GM18508 (cell line): ENCODE measurements around the gene PNMA8B.
"Not testable (repeated sequence)": the region's sequence is repeated elsewhere in the genome, so short reads cannot be mapped to it uniquely, and the experiment has no call there.

ENCODE experiments used
- ATAC-seq: cut with Tn5 transposase; IDR thresholded peaks from one replicate; pipeline ENCODE4 v1.9.1; 2021; ENCODE audit warnings: moderate number of reproducible peaks; ENCODE audit not compliant: insufficient read depth, unreplicated experiment

Gene PNMA8B, protein sequence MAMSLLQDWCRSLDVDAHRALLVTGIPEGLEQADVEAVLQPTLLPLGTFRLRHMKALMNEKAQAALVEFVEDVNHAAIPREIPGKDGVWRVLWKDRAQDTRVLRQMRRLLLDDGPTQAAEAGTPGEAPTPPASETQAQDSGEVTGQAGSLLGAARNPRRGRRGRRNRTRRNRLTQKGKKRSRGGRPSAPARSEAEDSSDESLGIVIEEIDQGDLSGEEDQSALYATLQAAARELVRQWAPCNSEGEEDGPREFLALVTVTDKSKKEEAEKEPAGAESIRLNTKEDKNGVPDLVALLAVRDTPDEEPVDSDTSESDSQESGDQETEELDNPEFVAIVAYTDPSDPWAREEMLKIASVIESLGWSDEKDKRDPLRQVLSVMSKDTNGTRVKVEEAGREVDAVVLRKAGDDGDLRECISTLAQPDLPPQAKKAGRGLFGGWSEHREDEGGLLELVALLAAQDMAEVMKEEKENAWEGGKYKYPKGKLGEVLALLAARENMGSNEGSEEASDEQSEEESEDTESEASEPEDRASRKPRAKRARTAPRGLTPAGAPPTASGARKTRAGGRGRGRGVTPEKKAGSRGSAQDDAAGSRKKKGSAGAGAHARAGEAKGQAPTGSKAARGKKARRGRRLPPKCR

DNA sequence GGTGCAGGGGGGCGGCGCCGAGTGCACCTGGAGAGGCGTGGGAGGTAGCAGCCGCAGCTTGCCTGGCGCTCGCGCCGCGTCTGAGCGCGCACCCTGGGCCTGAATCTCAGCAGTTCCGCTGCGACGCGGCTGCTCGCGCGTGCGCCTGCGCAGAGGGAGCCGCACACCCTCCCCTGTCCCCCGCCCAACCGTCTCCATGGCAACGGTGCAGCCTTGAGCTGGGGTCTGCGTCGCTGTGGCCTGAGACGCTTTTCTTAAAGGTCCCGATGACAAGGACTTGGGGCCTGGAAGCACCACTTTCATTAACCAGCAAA is at the start of gene PNMA8B:
TSS of gene PNMA8B (minus strand) at position 82 of the 314 bp plus-strand sequence. CDS start 402 bp downstream, outside the sequence.
- ATAC-seq, result no peak

DNA sequence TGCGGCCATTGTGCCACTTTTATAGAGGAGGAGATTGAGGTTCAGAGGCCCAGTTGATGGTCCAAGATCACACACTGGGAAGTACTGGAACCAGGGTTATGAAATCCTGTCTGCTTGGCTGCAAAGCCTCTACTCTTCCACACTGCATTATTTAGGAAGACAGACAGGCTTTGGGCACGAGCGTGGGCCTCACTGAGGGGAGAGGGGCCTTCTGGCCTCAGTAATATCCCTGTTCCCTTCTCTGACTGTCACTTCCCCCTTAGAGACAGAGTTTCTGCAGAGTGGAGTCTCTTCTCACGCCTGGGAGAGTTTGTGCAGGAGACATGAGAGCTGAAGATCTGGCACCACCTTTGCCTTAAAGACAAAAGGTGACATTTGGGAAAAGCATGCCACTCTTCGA is 49.0 kb upstream of the PNMA8B start:
- ATAC-seq, result no peak

DNA sequence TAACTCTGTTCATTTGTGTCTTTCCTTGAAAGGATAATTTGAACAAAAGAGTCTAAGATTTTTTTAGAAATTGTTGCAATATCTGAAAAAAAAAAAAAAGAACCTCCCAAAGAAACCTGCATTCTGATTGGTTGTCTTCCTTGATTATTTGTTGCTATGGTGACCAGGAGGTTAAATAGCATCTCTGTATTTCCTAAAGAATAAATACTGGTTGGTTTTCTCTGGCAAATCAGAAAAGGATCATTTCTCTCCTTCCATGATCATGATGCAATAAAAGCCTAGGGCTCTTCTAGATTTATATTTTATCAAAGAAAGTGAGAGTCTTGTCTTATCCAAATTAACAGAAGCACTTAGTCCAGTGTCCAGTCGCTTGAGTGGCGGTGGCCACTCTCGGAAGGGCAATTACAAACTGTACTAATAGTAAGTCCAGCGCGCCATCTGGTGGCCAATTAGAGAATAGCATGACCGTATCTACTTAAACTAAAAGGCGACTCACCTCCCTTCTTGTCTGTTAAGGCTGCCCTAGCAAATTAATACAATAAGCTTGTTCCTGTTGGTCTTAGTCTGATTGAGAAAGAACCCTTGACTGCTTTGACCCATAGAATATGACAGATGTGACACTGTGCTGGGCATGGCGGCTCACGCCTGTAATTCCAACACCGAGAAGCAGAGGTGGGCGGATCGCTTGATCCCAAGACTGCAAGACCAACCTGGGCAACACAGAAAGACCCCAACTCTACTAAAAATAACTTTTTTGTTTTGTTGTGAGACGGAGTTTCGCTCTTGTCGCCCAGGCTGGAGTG is 47.0 kb upstream of the PNMA8B start:
- no peak for ATAC-seq

DNA sequence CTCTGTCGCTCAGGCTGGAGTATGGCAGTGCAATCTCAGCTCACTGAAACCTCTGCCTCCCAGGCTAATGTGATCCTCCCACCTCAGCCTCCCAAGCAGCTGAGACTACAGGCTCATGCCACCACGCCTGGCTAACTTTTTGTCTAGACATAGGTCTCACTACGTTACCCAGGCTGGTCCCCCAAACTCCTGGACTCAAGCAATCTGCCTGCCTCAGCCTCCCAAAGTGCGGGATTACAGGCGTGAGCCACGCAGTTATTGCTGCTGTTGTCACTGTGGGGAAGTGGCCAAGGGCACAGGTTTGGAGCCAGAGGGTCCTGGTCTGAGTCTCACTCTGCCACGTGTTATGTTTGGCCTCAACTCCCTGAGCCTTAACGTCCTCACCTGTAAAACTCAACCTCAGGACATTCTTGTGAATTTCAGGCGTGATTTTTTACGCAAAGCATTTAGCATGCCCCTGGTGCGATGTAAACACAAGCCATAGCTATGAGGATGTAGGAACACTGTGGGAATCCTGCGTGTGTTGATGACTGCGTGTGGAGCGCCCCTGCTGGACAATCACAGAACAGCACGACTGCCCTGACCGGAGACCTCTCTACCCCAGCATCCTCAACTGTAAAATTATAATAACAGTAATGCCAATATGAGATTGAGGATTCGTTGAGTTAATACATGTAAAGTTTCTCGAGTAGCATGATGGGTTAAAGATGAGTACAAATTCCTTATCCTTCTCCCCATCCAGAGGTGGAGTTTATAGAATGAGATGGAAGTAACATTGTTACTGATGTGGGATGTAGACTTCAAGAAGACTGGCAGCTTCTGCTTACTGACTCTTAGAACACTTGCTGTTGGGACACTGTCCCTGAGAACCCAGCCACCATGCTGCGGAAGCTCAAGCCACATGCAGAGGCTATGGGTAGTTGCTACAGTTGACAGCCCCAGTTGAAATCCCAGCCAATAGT is 41.8 kb upstream of the PNMA8B start:
- ATAC-seq, result no peak

DNA sequence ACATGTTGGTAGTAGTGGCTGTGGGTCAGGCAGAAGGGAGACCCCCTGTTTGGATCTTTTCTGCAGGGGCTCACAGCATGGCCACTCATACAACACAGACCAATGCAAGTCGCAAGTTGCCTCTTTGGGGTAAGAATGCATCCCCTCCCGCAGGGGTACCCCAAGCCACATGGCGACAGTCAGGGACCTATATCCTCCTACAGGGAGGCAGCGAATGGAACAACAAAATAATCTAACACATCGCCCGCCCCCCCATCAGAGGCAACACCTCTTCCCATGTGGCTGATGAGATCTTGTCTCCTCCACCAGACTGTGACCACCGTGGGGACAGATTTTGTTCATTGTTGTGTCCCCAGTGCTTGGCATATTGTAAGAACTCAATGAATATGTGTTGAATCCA is 40.7 kb upstream of the PNMA8B start:
- ATAC-seq, result no peak

DNA sequence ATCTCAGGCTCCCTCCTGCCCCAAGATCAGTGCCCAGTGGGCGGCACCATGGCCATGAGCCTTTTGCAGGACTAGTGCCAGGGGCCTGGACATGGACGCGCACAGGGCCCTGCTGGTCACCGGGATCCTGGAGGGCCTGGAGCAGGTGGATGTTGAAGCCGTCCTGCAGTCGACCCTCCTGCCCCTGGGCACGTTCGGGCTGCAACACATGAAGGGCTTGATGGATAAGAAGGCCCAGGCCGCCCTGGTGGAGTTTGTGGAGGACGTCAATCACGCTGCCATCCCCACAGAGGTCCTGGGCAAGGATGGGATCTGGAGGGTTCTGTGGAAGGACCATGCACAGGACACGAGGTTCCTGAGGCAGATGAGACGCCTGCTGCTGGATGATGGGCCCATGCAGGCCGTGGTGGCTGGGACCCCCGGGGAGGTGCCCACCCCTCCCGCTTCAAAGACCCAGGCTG is 38.0 kb upstream of the PNMA8B start:
- ATAC-seq, result no peak

DNA sequence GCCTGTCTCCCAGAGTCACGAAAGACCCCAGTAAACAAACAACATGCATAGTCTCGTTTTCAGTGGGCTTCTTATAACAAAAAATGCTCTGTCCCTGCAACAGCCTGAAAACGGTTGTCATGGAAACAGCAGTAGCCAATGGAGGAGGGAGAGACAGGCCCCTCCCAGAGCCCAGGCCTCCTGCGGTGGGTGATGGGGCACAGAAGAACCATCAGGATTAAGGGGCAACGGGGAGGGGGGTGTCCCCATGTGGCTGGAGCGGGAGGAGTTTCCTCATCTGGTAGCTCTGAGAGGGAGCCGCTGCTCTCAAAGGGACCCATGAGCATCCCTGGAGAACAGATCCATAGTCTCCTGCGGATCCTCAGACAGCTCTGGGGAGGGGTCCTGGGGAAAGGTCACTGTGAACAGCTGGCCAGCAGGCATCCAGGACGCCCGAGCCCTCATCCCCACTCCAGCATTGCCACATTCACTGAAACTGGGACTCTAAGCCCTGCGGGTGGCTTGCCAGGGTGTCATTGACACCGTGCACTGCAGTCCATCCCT is 37.5 kb upstream of the PNMA8B start:
- no peak for ATAC-seq

DNA sequence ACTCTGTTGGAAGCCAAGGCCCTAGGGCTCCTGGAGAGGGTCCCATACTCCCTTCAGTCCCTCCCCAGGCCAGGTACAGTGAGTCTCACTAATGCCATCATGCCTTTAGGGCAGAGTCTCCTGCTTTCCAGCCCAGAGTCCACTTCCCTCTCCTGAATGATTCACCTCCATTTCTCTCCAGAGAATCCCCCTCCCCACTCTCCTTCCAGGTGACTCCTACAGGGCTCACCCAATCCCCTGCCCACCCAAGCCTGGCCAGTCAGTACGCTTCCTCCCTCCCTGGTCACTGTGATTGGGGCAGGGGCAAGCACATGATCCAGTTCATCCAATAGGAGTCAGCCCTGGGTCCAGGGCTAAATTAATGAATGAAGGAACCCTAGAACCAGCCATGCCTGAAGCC is 35.0 kb upstream of the PNMA8B start:
- no peak for ATAC-seq

DNA sequence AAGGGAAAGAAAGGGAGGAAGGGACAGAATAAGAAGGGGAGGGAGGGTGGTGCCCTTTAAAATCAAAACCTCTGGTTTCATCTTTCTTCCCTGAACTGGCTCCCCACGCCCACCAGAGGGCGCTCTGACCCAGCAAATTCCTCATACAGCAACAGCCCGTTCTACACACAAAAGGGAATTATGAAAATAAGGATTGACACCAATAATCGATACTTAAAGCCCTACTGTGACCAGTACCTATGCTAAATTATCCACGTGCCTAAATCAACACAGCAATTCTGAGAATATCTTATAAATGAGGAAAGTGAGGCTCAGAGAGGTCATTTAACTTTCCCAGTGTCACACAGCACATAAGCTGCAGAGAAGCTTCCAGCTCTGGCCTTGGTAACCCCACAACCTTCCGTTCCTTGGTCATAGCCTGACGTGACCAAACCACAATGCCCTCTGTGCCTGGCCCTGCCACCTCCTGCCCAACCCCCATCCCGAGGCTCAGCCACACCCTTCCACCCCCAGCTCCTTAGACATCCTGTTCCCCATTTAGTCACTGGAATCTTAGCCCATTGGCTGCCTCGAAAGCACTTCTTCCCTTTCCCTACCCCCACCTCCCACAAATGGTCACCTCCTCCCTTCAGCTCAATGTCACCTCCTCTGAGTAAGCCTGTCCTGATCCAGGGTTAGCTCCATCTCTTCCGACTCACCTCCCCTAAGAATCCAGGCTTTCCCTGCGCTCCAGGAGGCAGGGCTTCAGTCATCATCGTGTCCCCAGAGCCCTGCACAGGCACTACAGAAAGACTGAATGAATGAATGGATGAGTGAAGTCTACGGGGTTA is 34.2 kb upstream of the PNMA8B start:
- no peak for ATAC-seq

DNA sequence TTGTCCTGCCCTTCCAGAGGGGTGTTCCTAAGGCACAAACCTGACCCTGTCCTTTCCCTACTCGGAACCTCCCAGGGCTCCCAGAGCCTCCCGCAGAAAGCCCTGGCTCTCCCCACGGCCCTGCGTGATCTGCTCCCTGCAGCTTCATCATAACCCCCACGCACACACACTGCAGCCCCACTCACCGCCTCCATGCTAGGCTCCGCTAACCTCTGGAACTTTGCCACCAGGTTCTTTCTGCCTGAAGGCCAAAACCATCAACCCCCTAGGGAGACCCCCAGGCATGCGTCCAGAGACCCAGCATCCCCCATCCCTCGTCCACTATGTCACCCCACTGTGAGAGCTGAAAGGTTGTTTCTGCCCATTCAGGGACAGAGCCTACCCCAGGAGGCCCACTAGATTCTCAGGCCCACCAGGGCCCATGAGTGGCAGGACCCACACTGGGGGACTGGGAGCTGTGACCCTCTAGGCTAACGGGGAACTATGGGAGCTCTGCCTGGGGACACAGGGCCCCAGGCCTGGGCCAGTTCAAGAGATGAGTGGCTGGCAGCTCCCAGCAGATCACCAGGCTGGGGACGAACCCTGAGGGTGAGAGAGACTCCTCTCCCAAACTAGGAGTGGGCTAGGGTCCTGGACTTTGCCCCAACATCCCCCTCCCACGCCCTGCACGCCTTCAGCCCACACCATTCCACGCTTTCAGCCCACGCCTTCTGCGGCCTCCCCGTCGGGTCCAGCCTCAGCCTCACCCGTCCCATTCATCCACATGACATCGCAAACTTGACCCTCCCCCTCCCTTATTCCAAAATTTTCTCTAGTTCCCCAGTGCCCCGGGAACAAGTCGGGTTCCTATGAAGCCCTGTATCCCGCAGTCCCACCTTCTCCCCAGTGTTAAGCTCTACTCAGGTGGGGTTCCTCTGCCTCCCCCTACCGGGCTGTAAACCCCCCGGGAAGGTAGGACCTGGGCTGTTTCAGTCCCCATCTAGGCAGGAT is 33.2 kb upstream of the PNMA8B start:
- ATAC-seq, result no peak

DNA sequence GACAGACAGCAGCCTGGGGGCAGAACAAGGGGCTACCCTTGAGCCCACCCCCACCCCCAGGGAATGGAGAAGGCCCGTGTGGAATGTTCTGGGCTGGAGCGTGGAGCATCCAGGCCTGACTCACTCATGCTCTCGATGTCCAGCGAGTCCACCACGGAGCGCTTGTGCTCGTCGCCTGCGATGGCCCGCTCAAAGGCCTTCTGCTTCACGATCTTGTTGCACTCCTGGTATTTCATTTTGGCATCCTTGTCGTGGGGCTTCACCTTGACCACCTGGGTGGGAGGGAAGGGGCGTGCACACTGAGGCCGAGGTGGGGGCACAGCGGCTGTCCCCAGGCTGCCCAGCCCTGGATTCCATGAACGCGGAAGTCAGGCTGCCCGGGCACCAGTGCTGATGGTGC is 31.1 kb upstream of the PNMA8B start:
- ATAC-seq, result not testable (repeated sequence)

DNA sequence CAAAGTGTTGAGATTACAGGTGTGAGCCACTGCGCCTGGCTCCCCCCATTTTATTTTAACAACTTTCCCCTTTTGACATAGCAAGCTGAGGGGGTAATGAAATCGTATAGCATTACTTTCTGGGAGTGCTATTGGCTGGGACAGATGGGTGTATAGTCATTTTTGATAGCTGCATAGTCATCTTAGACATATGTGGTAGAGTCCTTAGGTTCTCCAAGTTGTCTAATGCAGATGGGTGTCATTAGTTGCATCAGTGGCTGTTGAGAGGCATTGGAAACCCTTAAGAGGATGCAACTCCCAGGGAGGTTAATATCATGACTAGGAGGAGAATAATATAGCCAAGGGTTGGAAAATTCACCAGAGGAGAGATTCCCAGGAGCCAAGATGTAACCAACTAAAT is 28.6 kb upstream of the PNMA8B start:
- no peak for ATAC-seq

DNA sequence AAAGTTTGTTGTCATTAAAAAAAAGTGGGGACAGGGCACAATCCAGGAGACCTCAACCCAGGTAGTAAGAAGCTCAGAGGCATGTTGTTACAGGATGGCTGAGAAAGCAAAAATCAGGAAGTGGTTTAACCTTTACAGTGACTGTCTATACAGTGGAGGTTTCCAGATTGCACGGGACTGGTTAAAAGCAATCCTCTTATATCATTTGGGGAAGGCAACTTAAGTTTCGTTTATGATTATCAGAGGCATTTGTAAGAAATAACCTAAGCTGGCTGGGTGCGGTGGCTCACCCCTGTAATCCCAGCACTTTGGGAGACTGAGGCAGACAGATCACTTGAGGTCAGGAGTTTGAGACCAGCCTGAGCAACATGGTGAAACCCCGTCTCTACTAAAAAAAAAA is 27.3 kb upstream of the PNMA8B start:
- ATAC-seq, result not testable (repeated sequence)

DNA sequence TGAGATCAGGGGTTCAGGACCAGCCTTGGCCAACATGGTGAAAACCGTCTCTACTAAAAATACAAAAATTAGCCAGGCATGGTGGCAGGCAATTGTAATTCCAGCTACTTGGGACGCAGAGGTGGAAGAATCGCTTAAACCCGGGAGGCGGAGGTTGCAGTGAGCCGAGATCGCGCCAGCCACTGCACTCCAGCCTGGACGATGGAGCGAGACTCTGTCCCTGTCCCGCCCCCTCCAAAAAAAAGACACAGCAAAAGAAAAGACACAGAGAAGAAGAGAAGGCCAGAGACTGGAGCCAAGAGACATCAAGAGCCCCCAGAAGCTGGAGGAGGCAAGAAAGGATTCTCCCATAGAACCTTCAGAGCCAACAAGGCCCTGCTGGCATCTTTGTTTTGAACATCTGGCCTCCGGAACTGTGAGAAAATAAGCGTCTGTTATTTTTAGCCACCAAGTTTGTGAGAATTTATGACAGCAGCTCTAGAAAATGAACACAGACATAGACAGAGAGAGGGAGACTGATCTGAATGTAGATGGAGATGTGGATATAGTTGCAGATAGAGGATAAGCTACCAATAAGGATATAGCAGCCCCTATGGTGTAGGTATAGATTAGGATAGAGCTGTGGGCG is 25.7 kb upstream of the PNMA8B start:
- ATAC-seq, result no peak

DNA sequence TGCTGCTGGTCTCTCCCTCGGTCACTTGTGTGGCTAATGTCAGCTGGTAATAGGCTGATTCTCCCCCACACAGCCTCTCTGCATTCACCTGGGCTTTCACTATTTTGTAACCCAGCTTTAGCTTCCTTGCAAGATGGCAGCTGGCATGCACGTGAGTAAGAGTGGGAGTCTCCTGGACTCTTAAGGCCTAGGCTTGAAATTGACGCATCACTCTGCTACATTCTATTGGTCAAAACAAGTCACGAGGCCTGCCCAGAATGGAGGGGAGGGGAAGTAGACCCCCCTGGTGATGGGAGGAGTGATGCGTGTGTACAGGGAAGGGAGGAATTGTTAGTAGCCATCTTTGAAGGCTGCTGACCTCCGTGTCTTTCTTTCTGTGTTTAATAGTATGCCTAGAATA is 24.9 kb upstream of the PNMA8B start:
- no peak for ATAC-seq

DNA sequence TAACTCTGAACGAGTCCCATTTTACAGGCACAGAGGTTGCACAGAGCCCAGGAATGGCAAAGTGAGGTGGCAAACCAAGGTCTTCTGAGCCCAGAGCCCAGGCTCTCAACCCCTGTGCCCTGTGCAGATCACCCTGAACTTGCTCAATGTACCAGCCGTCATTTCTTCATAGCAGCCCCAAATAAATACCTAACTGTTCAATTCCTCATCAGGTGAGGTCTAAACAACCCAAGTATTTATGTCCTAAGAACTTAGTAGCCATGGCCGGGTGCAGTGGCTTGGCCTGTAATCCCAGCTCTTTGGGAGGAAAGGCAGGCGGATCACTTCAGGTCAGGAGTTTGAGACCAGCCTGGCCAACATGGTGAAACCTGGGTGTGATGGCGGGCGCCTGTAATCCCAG is 21.8 kb upstream of the PNMA8B start:
- ATAC-seq, result no peak

DNA sequence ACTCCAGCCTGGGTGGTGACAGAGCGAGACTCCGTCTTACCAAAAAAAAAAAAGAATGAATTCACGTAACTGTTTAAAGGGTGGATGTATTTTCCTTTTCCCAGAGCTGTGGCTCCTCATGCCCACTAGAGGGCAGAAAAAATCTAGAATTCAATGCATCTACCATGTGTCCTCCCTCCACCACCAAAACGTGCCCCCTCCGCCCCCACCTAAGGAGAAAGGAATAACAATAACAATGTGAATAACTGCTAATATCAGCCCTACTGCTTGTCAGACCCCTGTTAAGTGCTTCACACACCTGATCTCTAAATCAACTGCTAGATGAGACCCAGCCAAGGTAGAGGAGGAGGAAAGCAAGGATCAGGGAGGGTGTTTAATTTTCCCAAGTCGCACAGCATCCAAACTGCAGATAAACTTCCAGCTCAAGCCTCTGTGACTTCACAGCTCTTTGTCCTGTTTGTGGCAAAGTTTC is 20.2 kb upstream of the PNMA8B start:
- no peak for ATAC-seq
